Stimulated activated CD4-positive, alpha-beta T cell treated with anti-CD3 and anti-CD28 coated beads, Interleukin-15, amount 100 ng/mL, for 48 hours (primary cell): Measurements from ENCODE around the gene ABCF1.

Experiments used
- DNase-seq, 2 donors: peaks; one replicate each; pipeline ENCODE4 v3.0.0-alpha.2; 2020; ENCODE audit warnings: low read depth in 2 of 2

The ABCF1 gene

DNA sequence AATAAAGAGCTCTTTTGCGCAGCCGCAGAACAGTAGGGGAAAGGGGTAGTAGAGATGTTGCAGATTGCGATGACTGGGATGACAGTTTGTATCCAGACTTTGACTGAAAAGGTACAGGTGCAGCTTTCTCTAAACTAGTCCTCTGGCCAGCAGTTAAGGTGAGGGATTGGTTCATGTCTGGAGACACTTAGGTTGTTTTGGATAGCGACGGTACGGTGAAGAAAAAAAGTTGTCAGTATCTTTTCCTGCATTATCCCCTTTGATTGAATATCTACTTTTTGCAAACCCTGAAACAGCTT, 13.6 kb upstream of the ABCF1 start:
- no peak for DNase-seq

DNA sequence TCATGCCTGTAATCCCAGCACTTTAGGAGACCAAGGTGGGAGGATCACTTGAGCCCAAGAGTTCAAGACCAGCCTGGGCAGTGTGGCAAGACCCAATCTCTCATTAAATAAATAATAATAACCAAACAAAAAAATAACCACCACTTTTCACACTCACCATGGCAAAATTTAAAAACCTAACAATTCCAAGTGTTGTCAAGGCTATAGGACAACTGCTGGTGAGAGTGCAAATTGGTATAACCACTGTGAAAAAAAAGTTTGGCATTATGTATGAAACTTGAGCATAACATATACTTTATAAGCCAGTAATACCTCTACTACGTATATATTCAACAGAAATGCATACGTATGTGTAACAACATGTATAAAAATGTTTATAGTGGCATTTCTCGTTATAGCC, 10.3 kb upstream of the ABCF1 start:
- no peak for DNase-seq

DNA sequence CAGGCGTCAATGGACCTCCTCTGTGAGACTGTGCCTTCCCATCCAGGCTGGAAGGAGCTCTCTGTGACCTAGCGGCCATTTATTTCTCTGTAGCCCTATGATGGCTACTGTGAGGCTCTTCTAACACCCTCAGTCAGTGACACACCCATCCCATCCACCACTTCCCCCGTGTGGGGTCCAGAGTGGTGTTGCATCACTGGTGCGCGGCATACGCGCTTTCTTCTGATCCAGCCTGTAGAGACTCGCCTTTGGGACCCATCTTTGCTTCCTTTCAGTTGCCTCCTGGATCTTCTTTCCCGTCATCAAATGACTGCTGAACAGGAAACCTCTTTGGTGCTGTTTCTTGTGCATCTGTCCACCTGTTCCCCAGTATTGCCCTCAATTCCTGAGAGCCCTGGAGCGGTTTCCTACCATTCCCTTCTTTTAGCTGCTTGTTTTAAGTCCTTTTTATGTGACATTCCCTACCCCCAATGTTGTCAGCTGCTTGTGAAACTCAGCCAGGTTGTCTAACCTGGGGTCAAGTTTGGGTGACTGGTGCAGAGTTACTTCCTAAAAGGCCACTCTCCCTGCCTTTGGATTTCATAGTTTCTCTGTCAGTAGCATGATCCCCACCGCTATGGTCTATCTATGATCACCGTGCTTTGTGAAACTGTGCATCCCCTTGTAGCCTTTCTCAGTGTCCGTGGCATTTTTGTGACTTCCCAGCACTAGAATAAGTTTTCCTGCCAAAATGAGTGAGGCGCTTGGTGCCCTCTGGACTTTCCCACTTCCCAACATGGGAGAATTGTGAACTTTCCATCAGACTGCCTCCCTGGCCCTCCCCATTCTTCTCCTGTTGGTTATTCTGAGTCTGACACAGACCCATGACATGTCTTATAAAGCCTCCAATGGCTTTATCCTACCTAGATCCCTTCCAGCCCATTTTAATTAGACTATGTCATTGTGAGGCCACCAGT, 8.5 kb upstream of the ABCF1 start:
- DNase-seq, result no peak

DNA sequence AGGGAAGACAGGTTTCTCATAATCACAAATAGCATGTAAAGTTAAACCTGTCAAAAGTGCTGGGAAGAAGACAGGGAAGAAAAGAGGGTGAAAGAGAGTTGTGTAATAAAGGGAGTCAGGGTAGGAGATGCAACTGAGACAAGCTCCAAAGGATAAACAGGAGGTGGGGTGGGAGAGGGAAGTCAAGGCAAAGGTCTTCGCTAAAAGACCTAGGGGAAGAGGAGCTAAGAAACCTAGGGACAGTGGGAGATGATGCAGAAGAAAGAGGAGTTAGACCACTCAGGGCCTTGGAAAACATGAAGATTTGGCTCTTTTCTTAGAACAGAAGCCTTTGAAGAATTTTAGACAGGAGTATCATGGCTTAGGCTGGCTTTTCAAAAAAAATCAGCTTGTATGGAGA, 7.1 kb upstream of the ABCF1 start:
- no peak for DNase-seq

DNA sequence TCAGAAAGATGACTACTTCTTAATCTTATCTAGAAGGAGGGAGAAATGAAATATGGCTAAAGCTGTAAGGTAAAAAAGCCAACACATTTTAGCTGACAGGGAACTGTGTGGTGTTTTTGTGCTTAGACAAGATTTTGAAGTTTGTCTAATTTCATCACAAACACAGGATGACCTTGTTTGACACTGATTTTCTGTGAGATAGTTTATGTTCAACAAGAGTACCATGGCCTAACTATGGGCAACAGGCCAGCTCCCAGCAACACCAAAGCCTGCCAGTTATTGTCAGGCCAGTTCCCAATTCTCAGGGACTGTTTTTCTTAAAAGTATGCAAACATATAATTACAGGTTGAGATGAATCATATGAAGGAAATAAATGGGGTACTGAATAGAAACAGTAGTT, 5.5 kb upstream of the ABCF1 start:
- no peak for DNase-seq

GRCh38 chr6:30568245-30568644, 3.0 kb upstream of the ABCF1 start:
- DNase-seq, result peak; percentile 36 to 39

GRCh38 chr6:30570263-30570662, 979 bp upstream of the ABCF1 start:
- DNase-seq, result no peak

DNA sequence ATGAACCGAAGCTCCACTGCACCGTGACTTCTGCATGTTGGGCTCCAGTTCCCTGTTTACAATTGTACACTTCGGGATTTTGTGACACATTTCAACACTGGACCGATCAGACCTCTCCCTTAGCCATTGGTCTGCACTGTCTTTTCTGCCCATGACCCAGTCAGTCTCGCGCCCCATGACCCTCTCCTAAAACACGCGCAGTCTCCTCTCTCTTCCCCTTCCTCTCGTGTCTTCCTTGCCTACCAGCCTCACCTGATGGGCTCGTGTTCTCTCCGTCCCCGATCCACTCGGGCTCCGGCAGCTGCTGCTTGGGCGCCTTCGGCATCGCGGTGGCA, 535 bp upstream of the ABCF1 start:
- DNase-seq, result no peak

GRCh38 chr6:30571762-30572082, 480 bp downstream of the ABCF1 start:
- no peak for DNase-seq

GRCh38 chr6:30572148-30572547, 906 bp downstream of the ABCF1 start:
- DNase-seq, result no peak

DNA sequence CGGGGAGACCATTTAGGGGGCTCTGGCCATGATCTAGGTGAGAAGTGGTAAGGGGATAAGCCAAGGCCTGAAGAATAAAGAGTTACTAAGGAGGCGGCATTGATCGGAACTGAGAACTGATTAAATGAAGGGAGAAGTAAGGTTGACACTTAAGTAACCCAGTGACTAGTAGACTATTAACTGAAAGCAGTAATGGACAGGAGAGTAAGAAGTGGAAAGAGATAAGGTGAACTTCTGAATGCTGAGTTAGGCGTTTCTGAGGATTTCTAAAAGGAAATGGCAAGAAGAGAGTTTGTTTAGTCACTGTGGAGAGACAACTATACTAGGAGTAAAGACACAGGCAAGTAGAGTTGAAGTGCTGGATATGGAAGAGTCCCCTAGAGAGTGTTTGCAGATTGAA, 1.9 kb downstream of the ABCF1 start:
- DNase-seq, result no peak

GRCh38 chr6:30578051-30578450, 6.8 kb downstream of the ABCF1 start:
- DNase-seq, result no peak

- no peak for DNase-seq
These were observed 12.7 kb downstream of the ABCF1 start for GRCh38 chr6:30583921-30584320.

DNA sequence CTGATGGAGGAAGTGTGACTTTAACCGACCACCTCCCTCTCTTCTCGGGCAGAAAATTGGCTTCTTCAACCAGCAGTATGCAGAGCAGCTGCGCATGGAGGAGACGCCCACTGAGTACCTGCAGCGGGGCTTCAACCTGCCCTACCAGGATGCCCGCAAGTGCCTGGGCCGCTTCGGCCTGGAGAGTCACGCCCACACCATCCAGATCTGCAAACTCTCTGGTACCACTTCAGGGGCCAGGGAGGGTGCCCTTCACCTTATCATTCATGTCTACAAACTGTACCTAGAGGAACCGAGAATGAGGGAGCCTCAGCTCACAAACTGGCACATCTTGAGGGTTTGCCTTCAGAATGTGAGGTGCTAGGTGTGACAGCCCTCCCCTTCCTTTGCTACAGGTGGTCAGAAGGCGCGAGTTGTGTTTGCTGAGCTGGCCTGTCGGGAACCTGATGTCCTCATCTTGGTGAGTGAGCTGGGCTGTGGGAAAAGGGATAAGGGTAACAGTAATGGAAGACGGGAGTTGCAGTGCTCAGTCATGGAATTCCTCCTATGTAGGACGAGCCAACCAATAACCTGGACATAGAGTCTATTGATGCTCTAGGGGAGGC, 18.6 kb downstream of the ABCF1 start:
- no peak for DNase-seq

- DNase-seq, result no peak
These were observed 19.3 kb downstream of the ABCF1 start for GRCh38 chr6:30590509-30590908.

DNA sequence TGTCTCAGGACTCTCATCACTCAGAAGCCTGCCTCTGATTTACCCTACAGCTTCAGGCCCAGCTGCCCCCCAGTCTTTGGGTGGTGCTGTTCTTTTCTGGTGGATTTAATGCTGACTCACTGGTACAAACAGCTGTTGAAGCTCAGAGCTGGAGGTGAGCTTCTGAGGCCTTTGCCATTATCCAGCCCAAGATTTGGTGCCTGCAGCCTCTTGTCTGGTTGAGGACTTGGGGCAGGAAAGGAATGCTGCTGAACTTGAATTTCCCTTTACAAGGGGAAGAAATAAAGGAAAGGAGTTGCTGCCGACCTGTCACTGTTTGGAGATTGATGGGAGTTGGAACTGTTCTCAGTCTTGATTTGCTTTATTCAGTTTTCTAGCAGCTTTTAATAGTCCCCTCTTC, 19.8 kb downstream of the ABCF1 start:
- no peak for DNase-seq

DNA sequence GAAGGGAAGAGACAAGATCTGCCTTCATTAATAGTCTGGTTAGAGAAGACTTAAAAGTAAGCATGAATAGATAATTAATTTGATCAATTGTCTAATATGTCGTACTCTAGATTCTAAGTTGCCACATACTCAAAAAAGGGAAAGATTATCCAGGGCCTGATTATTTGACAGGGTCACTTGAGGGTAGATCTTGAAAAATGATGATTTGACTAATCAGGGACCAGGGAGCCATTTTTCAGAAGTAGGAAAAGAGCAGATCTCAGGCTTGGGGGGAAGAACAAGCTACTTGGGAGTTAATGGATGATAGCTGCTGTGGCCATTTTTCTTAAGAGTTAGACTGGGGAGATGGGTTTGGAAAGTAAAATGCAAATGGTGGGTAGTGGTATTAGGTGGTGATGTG, 21.0 kb downstream of the ABCF1 start:
- DNase-seq, result no peak

- peak; percentile 47 to 77 for DNase-seq
These were observed 26.3 kb downstream of the ABCF1 start for GRCh38 chr6:30597315-30598144.

GRCh38 chr6:30598912-30599624, 27.8 kb downstream of the ABCF1 start:
- no peak for DNase-seq

GRCh38 chr6:30599625-30600324, 28.5 kb downstream of the ABCF1 start:
- no peak for DNase-seq

DNA sequence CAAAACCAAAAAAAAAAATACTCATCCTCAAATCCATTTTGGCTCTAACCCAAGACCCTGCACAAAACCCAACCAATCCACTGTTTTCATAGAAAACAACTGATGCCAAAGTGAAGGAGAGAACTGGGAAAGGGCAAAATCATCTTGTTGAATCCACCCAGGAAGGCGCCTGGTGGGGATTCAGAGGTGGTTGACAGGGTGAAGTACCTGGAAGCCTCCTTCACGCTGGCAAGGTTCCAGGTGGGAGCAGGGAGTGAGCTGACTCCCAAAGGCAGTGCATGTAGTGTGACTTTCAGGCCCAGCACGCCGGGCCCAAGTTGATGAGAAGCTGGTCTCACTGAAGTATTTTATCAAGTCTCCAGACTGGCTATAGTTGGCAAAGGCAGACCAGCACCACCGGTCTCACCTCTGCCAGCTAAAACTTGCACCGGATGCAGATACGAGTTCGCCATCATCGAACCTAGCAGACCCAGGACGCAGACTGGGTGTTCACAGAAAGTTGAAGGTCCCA, 29.3 kb downstream of the ABCF1 start:
- no peak for DNase-seq

DNA sequence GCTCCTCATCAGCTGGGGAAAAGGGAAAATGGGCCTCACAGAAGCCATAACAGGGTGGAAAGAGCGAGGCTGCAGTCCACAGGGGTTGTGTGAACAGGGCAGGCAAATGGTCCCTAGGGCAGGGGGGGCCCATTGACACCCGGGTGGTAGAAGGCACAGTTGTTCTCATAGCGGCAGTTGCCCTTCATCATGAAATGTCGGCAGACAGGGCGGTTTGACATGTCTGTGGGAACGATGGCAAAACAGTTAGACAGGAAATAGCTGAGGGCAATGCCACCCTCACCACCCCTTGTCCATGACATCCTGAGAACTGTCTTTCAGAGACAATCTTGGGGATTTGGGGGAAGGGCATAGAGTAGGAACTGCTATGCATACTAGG, 30.2 kb downstream of the ABCF1 start:
- DNase-seq, result no peak
